Measurements from ENCODE around the gene DNAI7. TPM values are rescaled to one million over a fixed set of nuclear protein-coding genes. Genes with fewer than 3 reads are reported as not detected.

DNAI7 gene
- total RNA-seq, 1 experiment from 2014 or later, result not detected

DNA sequence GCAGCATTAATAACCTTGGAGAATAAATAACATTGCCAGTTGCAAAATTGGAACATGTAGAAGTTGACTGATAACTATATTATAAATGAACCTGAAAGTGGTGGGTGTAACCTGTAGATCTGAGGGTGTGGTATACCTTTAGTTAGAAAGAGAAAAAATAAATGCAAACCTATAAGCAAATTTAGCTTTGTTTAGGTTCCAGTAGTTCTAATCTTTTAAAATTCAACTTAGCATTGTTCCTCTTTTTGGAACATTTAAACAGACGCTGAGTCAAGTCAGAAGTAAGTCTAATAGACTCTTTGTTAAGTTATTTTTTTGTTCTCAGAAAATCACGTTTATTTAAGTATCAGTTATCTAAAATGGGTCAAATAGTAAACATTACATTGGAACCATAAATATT, 120.0 kb downstream of the DNAI7 start:
- H2AFZ ChIP-seq (ENCODE audit: low read length), result no peak overlapping the region
- H3K9ac ChIP-seq (ENCODE audit: low read length), result no peak overlapping the region
- TF ChIP-seq, protein P1, sequence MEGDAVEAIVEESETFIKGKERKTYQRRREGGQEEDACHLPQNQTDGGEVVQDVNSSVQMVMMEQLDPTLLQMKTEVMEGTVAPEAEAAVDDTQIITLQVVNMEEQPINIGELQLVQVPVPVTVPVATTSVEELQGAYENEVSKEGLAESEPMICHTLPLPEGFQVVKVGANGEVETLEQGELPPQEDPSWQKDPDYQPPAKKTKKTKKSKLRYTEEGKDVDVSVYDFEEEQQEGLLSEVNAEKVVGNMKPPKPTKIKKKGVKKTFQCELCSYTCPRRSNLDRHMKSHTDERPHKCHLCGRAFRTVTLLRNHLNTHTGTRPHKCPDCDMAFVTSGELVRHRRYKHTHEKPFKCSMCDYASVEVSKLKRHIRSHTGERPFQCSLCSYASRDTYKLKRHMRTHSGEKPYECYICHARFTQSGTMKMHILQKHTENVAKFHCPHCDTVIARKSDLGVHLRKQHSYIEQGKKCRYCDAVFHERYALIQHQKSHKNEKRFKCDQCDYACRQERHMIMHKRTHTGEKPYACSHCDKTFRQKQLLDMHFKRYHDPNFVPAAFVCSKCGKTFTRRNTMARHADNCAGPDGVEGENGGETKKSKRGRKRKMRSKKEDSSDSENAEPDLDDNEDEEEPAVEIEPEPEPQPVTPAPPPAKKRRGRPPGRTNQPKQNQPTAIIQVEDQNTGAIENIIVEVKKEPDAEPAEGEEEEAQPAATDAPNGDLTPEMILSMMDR (conservative IDR thresholded peaks at IDR 0.05; ENCODE audit: low read depth, low read length), result no peak
- no peak for TF ChIP-seq EZH2 (IDR thresholded peaks at IDR 0.05; ENCODE audit: low read length, unreplicated experiment)
- no peak for TF ChIP-seq EZH2phosphoT487 (IDR thresholded peaks at IDR 0.05; ENCODE audit: borderline replicate concordance, low read length)
- BruUV-seq (replicated peaks), result no TSS peak
- H3K9me2 ChIP-seq (replicated peaks; ENCODE audit: low read length), result no peaks in the 10 kb centered on the region
- ATAC-seq (no peak), DNase-seq (no peak)
- no peaks in the 10 kb centered on the region for H3K27me3 ChIP-seq (ENCODE audit: low read length)
- H3K36me3 ChIP-seq (ENCODE audit: low read depth, low read length), result no peaks in the 10 kb centered on the region
- no peaks in the 10 kb centered on the region for H3K4me1 ChIP-seq (ENCODE audit: insufficient read depth, low read length)
- ChIA-PET POLR2A (ENCODE audit: unreplicated experiment) (no interaction called here), CTCF (no interaction called here)
- no peaks in the 10 kb centered on the region for H3F3A ChIP-seq (ENCODE audit: low read length, unreplicated experiment)
- no peaks in the 10 kb centered on the region for H3K79me2 ChIP-seq (ENCODE audit: low read length)
- no peaks in the 10 kb centered on the region for H3K9me3 ChIP-seq (ENCODE audit: low read length)
- no peak overlapping the region for H3K4me2 ChIP-seq (ENCODE audit: low read length)
- no peak overlapping the region for H3K4me3 ChIP-seq (ENCODE audit: low read length)
- no peaks in the 10 kb centered on the region for H4K20me1 ChIP-seq (ENCODE audit: low read length)
- intact Hi-C loops (cut with micrococcal nuclease), result no loop called here
- H3K27ac ChIP-seq (ENCODE audit: low read length), result no peak overlapping the region

DNA sequence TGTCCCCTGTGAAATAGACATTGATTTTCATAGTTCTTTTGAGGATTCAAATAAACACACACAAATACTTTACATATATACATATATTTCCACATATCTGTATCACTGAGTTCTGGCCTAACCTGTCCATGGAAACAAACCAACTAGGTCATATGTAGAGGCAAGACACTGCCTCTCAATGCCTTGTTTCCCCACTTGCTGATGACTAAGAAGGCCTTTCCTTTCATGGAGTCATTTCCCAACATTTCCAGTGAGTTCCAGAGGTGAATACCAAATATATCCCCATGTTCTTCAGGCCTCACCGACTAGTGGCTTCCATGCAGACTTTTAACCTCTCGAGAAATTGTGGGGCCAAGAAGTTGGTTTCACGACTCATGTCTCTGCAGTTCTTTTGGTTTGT, 120.8 kb downstream of the DNAI7 start:
- Histone ChIP-seq H3K27me3 (ENCODE audit: low read length) (no peaks in the 10 kb centered on the region), H3K4me1 (ENCODE audit: insufficient read depth, low read length) (no peaks in the 10 kb centered on the region), H3F3A (ENCODE audit: low read length, unreplicated experiment) (no peaks in the 10 kb centered on the region), H3K4me3 (ENCODE audit: low read length) (no peak overlapping the region), H3K27ac (ENCODE audit: low read length) (no peak overlapping the region), H3K9ac (ENCODE audit: low read length) (no peak overlapping the region), H3K9me3 (ENCODE audit: low read length) (no peaks in the 10 kb centered on the region), H2AFZ (ENCODE audit: low read length) (no peak overlapping the region), H3K4me2 (ENCODE audit: low read length) (no peak overlapping the region), H3K36me3 (ENCODE audit: low read depth, low read length) (no peaks in the 10 kb centered on the region), H3K9me2 (replicated peaks; ENCODE audit: low read length) (no peaks in the 10 kb centered on the region), H3K79me2 (ENCODE audit: low read length) (no peaks in the 10 kb centered on the region), H4K20me1 (ENCODE audit: low read length) (no peaks in the 10 kb centered on the region)
- DNase-seq (no peak), ATAC-seq (no peak)
- ChIA-PET POLR2A (ENCODE audit: unreplicated experiment) (no interaction called here), CTCF (no interaction called here)
- TF ChIP-seq EZH2phosphoT487 (IDR thresholded peaks at IDR 0.05; ENCODE audit: borderline replicate concordance, low read length), result no peak
- TF ChIP-seq, protein P1 (conservative IDR thresholded peaks at IDR 0.05; ENCODE audit: low read depth, low read length), result no peak
- no peak for TF ChIP-seq EZH2 (IDR thresholded peaks at IDR 0.05; ENCODE audit: low read length, unreplicated experiment)
- BruUV-seq (replicated peaks), result no TSS peak
- intact Hi-C loops (cut with micrococcal nuclease), result no loop called here

DNA sequence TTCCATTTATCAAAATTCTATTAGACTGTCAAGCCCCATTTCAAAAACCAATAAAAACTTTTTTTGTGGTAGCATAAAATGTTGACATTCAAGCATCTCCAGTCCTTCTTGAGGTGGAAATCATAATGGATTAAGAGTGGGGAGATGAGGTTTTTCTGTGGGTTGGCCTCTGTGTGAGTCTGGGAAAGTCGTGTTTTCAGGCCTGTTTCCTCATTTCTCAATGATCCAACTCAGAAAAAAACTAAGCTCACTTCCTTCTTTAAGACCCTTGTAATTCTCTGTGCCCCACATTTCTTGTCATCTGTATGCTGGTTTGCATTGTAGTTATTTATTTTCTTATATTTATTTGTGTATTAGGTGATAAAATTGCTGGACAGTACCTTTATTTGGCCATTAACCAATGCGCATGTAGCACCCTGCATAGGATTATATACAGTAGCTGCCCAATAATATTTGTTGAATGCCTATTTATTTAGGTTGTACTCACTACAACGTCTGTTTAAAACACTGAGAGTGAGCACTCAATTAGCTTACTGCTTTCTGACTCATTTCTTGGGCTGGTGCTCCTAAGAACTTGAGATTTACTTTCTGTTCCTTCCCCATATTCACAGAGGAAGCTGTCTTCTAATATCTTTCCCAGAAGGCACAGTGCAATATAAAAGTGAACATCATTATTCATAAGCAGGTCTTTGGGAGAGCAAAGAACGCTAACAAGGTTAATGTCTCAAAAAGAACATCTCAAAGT, 121.9 kb downstream of the DNAI7 start:
- no peaks in the 10 kb centered on the region for H3F3A ChIP-seq (ENCODE audit: low read length, unreplicated experiment)
- ATAC-seq (no peak), DNase-seq (no peak)
- no peaks in the 10 kb centered on the region for H3K4me1 ChIP-seq (ENCODE audit: insufficient read depth, low read length)
- no peaks in the 10 kb centered on the region for H3K36me3 ChIP-seq (ENCODE audit: low read depth, low read length)
- CTCF ChIA-PET, result no interaction called here
- TF ChIP-seq, protein P1 (conservative IDR thresholded peaks at IDR 0.05; ENCODE audit: low read depth, low read length), result no peak
- no peak for TF ChIP-seq EZH2phosphoT487 (IDR thresholded peaks at IDR 0.05; ENCODE audit: borderline replicate concordance, low read length)
- no peak for TF ChIP-seq EZH2 (IDR thresholded peaks at IDR 0.05; ENCODE audit: low read length, unreplicated experiment)
- no peak overlapping the region for H2AFZ ChIP-seq (ENCODE audit: low read length)
- H3K4me3 ChIP-seq (ENCODE audit: low read length), result no peak overlapping the region
- no peaks in the 10 kb centered on the region for H3K9me2 ChIP-seq (replicated peaks; ENCODE audit: low read length)
- H3K27ac ChIP-seq (ENCODE audit: low read length), result no peak overlapping the region
- H4K20me1 ChIP-seq (ENCODE audit: low read length), result no peaks in the 10 kb centered on the region
- intact Hi-C loops (cut with micrococcal nuclease), result no loop called here
- no peaks in the 10 kb centered on the region for H3K79me2 ChIP-seq (ENCODE audit: low read length)
- POLR2A ChIA-PET (ENCODE audit: unreplicated experiment), result no interaction called here
- H3K9me3 ChIP-seq (ENCODE audit: low read length), result no peaks in the 10 kb centered on the region
- no peak overlapping the region for H3K9ac ChIP-seq (ENCODE audit: low read length)
- H3K4me2 ChIP-seq (ENCODE audit: low read length), result no peak overlapping the region
- no TSS peak for BruUV-seq (replicated peaks)
- H3K27me3 ChIP-seq (ENCODE audit: low read length), result no peaks in the 10 kb centered on the region

Data from PC-3 (cell line).